ENCODE data around the gene G0S2. TPM values are rescaled to one million over a fixed set of nuclear protein-coding genes. Genes with fewer than 3 reads are reported as not detected.
A peak's percentile ranks its signal among the peaks of the same experiment; 100 is the strongest.

The G0S2 gene
- total RNA-seq, 1 donor from 2014 or later: 0.79 TPM

DNA sequence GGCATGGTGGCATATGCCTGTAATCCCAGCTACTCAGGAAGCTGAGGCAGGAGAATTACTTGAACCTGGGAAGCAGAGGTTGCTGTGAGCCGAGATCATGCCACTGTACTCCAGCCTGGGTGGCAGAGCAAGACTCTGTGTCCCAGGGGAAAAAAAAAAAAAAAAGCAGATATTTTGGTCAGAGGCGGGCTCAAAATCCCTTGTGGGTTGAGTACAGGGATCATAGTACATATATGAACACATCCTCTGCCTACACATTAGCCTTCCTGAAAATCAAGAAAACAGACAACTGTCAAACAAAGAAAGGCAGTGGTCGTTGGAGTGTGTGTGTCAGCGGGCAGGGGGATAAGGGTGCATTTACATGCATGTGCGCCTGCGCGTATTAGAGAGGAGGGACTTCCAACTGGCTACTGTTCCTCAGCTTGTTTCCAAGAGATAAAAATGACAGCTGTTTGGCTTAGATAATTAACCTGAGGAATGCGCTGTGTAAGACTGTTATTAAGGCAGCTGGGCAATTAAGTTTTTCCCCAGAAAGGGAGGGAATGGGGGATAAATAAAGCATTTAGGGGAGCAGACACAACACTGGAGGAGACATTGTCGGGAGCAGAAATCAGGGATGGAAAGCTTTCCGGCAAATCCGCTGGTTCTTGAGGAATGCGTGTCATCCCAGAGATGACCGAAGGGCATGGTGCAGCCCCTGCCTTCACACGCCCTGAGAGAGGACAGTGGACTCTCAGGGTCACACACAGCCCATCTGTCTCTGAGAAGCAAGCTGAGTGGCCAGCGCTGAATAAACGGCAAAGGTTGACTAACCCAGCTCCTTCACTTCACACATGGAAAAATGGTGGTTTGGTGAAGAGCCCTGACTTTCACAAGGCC, 29.4 kb upstream of the G0S2 start:
- Mint-ChIP-seq H3K4me3 (ENCODE audit: low read depth) (no peak overlapping the region), H3K27me3 (peaks cover 10% of the 10 kb centered on the region), H3K4me1 (ENCODE audit: low read depth) (peaks cover 5% of the 10 kb centered on the region), H3K36me3 (ENCODE audit: insufficient read depth) (peaks cover 3% of the 10 kb centered on the region), H3K9me3 (ENCODE audit: low read depth) (no peaks in the 10 kb centered on the region), H3K27ac (no peak overlapping the region)
- no peak for DNase-seq (ENCODE audit: low spot score, unreplicated experiment)
- TF ChIP-seq, protein P1, sequence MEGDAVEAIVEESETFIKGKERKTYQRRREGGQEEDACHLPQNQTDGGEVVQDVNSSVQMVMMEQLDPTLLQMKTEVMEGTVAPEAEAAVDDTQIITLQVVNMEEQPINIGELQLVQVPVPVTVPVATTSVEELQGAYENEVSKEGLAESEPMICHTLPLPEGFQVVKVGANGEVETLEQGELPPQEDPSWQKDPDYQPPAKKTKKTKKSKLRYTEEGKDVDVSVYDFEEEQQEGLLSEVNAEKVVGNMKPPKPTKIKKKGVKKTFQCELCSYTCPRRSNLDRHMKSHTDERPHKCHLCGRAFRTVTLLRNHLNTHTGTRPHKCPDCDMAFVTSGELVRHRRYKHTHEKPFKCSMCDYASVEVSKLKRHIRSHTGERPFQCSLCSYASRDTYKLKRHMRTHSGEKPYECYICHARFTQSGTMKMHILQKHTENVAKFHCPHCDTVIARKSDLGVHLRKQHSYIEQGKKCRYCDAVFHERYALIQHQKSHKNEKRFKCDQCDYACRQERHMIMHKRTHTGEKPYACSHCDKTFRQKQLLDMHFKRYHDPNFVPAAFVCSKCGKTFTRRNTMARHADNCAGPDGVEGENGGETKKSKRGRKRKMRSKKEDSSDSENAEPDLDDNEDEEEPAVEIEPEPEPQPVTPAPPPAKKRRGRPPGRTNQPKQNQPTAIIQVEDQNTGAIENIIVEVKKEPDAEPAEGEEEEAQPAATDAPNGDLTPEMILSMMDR (IDR thresholded peaks at IDR 0.05; ENCODE audit: unreplicated experiment): no peak

GRCh38 chr1:209646558-209646957, 28.7 kb upstream of the G0S2 start:
- Mint-ChIP-seq H3K9me3 (ENCODE audit: low read depth) (no peaks in the 10 kb centered on the region), H3K27ac (no peak overlapping the region), H3K27me3 (peaks cover 10% of the 10 kb centered on the region), H3K4me1 (ENCODE audit: low read depth) (peaks cover 8% of the 10 kb centered on the region), H3K36me3 (ENCODE audit: insufficient read depth) (peaks cover 3% of the 10 kb centered on the region), H3K4me3 (ENCODE audit: low read depth) (no peak overlapping the region)
- DNase-seq (ENCODE audit: low spot score, unreplicated experiment): no peak
- TF ChIP-seq, protein P1 (IDR thresholded peaks at IDR 0.05; ENCODE audit: unreplicated experiment): peak; percentile 10

- Mint-ChIP-seq H3K9me3 (ENCODE audit: low read depth) (no peaks in the 10 kb centered on the region), H3K4me1 (ENCODE audit: low read depth) (peaks cover 12% of the 10 kb centered on the region), H3K27me3 (peaks cover 10% of the 10 kb centered on the region), H3K36me3 (ENCODE audit: insufficient read depth) (peaks cover 3% of the 10 kb centered on the region), H3K27ac (no peak overlapping the region), H3K4me3 (ENCODE audit: low read depth) (no peak overlapping the region)
- TF ChIP-seq, protein P1 (IDR thresholded peaks at IDR 0.05; ENCODE audit: unreplicated experiment): no peak
- no peak for DNase-seq (ENCODE audit: low spot score, unreplicated experiment)
These were observed 28.1 kb upstream of the G0S2 start for GRCh38 chr1:209647156-209647555.

DNA sequence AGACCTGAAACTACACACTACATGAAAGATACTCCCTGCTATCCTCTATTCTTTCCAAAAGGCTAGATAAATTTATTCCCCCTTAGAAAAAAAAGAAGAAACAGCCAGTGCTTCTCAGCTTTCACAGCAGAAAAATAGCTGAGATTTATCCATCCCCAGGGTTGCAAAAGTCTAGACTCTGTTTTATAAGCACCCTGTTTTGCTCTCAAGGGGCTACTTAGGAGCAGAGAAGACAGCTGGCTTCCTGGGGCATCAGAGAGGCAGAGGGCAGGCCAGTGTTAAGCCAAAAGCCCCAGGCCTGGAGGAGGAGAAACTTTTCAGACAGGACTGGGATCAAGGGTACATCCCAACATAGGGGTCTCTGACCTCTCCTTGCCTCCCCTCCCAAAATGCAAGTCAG, 26.9 kb upstream of the G0S2 start:
- TF ChIP-seq, protein P1 (IDR thresholded peaks at IDR 0.05; ENCODE audit: unreplicated experiment): no peak
- Mint-ChIP-seq H3K9me3 (ENCODE audit: low read depth) (no peaks in the 10 kb centered on the region), H3K27ac (no peak overlapping the region), H3K36me3 (ENCODE audit: insufficient read depth) (peaks cover 3% of the 10 kb centered on the region), H3K4me1 (ENCODE audit: low read depth) (peaks cover 24% of the 10 kb centered on the region), H3K4me3 (ENCODE audit: low read depth) (no peak overlapping the region), H3K27me3 (peaks cover 10% of the 10 kb centered on the region)
- DNase-seq (ENCODE audit: low spot score, unreplicated experiment): no peak

DNA sequence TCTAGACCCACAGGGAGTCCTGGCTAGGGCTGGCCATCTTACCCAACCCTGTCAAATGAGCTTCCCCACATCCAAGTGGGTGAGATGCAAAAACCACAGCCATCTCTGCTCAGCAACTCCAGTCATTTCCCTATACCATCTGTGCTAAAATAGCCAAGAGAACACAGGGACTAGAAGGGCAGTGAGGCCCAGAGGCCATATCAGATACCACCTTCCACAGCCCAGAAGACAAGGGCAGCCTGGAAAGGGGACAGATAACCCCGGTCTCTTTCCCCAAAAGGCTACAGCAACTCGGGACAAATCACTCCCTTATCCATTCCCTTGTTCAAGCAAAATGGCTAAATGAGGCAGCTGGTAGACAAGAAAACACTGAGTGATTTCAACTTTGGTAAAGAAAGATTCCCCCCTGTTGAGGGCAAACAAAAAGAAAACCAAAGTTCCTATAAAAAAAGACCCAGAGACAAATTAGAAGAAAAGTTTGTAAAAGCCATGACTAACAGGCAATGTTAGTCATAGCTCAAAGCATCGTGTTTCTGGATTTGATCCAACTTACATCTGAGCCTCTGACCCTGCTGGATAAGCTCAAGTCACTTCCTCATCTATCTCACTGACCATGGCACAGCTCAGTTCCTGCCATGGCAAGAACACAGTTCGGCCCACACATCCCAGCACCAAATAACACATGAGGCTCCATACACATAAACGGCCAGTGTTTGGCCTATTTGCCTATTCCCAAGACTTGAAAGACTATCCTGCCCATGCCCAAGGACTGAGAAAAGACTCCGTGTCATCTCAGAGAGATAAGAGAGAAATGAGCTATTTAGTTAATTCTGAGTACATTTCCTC, 26.1 kb upstream of the G0S2 start:
- no peak overlapping the region for H3K4me3 Mint-ChIP-seq (ENCODE audit: low read depth)
- peaks cover 32% of the 10 kb centered on the region for H3K4me1 Mint-ChIP-seq (ENCODE audit: low read depth)
- H3K9me3 Mint-ChIP-seq (ENCODE audit: low read depth): no peaks in the 10 kb centered on the region
- no peak overlapping the region for H3K27ac Mint-ChIP-seq
- H3K36me3 Mint-ChIP-seq (ENCODE audit: insufficient read depth): peaks cover 3% of the 10 kb centered on the region
- DNase-seq (ENCODE audit: low spot score, unreplicated experiment): no peak
- TF ChIP-seq, protein P1 (IDR thresholded peaks at IDR 0.05; ENCODE audit: unreplicated experiment): no peak
- peaks cover 10% of the 10 kb centered on the region for H3K27me3 Mint-ChIP-seq

Data from progenitor cell of endocrine pancreas (in vitro differentiated cells).